ENCODE data around the gene G0S2.

The G0S2 gene

DNA sequence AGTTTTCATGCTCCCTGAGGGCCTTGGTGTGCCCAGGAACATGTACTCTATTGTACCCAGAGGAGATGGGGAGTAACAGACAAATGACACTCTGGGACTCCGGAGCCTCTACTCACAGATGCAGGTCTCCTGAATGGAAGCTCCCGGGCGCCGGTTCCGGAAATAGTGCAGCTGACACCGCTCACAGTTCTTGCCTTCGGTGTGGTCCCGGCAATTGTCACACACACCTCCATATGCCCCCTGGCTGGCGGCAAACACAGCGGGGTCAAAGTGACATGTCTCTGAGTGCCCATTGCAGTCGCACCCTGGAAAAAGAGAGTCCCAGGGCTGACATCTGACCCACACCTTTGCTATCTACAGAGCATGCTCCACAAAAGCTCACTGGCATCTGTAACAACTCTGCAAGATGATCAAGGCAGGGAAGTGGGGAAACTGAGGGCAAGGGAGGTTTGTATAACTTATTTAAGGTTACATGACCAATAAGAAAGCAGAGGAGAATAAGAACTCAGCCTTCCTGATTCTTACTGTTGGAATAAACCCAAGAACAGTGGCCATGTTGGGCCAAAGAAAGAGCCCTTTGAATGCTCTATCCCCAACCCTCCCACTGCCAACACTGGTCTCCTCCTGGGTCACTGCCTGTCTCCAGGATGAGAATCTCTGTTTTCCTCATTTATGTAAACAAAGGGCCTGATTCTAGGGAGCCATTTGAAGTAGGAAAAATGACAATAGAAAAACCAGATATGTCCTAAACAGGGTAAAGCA, 45.4 kb upstream of the G0S2 start:
- no peak for DNase-seq (ENCODE audit: insufficient read length, low spot score)
- no peak for FAIRE-seq
- TF ChIP-seq, protein P1, sequence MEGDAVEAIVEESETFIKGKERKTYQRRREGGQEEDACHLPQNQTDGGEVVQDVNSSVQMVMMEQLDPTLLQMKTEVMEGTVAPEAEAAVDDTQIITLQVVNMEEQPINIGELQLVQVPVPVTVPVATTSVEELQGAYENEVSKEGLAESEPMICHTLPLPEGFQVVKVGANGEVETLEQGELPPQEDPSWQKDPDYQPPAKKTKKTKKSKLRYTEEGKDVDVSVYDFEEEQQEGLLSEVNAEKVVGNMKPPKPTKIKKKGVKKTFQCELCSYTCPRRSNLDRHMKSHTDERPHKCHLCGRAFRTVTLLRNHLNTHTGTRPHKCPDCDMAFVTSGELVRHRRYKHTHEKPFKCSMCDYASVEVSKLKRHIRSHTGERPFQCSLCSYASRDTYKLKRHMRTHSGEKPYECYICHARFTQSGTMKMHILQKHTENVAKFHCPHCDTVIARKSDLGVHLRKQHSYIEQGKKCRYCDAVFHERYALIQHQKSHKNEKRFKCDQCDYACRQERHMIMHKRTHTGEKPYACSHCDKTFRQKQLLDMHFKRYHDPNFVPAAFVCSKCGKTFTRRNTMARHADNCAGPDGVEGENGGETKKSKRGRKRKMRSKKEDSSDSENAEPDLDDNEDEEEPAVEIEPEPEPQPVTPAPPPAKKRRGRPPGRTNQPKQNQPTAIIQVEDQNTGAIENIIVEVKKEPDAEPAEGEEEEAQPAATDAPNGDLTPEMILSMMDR (IDR thresholded peaks at IDR 0.05; ENCODE audit: insufficient read depth, missing control alignments) = no peak

DNA sequence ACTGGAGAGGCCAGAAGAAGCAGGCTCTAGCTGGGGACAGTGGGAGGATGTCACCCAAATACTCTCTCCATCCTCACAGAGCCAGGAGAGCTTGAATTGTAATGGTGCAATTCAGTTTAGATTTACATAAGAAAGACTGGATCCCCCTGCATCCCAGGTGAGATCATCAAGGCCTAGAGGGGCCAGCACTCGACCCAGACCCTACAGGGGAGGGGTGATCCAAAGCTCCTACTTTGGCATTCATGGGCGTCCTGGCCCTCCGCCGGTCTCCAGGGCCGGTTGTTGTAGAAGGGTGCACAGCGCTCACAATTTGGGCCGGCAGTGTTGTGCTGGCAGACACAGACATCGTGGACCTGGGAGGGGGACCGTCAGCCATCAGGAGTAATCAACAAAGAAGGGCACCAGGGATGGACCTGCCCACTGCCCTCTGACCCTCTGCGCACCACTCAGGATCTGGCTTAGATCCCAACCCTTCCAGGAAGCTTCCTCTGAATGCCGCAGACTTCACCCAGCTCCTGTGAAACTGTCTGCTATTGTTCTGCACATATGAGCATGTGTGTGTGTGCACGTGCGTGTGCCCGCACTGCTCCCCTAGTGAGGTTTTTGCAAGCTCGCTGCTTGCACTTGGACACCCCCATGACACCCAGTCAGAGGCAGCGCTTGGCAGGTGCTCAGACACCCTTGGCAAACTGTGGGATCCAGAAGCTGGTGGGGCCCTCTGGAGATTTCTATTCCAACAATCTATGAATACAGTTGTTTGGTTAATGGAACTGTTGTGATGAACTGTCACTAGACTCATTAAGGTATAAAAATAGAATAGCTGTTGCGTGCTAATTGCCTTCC, 44.6 kb upstream of the G0S2 start:
- FAIRE-seq (no peak), DNase-seq (ENCODE audit: insufficient read length, low spot score) (no peak)
- TF ChIP-seq, protein P1 (IDR thresholded peaks at IDR 0.05; ENCODE audit: insufficient read depth, missing control alignments) = no peak

DNA sequence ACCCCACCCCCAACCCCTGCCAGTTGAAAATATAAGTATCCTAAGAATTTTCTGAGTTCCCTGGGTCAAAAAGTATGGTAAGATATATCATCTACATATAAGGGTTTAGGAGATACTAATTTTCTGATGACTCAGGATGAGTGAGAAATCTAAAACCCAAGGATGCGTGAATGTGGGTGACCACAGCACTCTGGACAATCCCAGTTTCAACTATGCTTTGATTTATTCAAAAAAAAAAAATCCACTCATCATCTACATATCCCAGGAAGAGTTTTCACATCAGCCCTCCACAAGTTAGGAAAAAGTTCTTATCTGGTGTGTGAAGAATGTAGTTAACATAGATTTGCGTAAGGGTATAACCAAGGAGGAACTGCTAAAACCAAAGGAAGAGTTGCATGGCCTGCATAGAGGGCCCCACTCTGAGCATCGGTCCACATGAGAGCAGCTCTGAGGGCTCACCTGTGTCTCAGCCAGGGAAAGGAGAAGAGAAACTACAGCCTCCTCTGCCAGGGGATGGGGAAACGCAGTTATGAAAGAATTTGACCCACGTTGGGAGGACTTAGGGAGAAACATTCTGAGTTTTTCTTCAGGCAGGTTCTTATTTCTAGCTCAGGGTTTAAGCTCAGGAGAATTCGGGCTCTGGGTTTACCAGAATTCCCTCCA, 41.7 kb upstream of the G0S2 start:
- DNase-seq (ENCODE audit: insufficient read length, low spot score) (no peak), FAIRE-seq (no peak)

DNA sequence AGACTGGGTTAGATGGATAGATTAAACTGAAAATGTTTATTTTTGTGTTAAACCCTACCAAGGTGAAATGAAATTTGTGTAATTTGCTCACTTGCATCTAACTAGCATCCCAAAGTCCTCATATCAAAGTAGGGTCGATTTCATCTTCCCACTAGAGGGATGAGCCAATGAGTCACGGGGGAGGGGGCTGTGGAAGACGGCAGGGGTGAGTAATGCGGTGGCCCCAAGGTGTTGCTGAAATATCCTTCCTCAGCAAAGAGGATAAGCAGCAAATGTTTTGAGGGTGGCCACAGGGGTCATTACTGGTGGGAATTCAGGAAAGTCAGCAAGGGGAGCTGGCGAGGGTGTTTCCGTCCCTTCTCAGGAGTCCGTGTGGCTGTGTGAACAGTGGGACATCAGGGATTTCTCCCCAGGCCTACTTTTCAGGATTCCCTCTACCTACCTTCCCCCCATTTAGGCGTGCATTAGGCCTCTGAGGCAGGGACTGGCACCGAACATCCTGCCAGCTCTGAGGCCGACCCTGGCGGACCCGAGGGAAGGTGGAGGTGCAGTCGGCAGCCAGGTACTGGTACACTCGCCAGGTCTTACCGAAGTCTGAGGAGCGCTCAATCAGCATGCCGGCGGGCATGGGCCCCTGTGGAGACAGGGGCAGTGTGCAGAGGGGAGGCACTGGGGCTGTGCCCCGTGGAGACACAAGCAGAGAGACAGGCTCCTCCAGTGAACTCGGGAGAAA, 41.0 kb upstream of the G0S2 start:
- FAIRE-seq = no peak
- TF ChIP-seq, protein P1 (IDR thresholded peaks at IDR 0.05; ENCODE audit: insufficient read depth, missing control alignments) = no peak
- no peak for DNase-seq (ENCODE audit: insufficient read length, low spot score)

More for the DNA sequence above, 41.7 kb upstream of the G0S2 start:
- TF ChIP-seq, protein P1 (IDR thresholded peaks at IDR 0.05; ENCODE audit: insufficient read depth, missing control alignments) = no peak

DNA sequence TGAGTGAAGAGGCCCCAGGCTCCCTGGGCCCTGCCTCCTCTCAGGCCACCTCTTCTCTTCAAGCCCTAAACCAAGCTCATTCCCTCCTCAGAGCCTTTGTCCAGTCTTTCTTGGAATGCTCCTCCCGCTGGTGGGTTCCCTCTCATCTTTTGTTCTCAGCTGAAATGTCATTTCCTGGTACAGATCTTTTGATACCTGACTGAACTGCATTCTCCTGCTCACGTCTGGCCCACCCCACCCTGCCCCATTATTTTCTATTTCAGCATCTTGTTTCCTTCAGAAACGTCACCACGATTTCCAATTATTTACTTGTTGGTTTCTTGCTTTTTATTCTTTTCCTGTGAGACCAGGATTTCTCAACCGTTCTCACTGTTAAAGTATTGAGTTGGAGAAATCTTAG, 39.4 kb upstream of the G0S2 start:
- no peak for DNase-seq (ENCODE audit: insufficient read length, low spot score)
- no peak for FAIRE-seq
- TF ChIP-seq, protein P1 (IDR thresholded peaks at IDR 0.05; ENCODE audit: insufficient read depth, missing control alignments) = no peak

DNA sequence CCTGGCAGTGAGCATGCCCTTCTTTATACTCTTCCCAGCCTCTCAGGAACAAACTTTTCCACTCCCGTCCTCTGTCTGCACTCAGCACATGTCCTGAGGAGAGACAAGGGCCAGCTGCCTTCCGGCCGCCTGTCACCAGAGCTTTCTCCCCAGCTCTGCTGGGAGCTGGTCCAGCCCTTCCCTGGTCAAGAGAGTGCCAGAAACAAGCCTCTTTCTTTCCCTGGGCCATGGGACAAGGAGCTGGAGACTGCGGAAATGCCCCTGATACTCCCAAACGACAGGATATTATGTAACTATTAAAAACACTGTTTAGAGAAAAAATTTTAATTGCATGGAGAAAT, 33.4 kb upstream of the G0S2 start:
- FAIRE-seq (no peak), DNase-seq (ENCODE audit: insufficient read length, low spot score) (no peak)
- TF ChIP-seq, protein P1 (IDR thresholded peaks at IDR 0.05; ENCODE audit: insufficient read depth, missing control alignments) = no peak

All from D721Med (cell line).